HepG2 (cell line): Measurements from ENCODE around the gene PAPSS1. TPM values are rescaled to one million over a fixed set of nuclear protein-coding genes. Genes with fewer than 3 reads are reported as not detected.

ENCODE experiments used
- EED ChIP-seq: sonication (generic); formaldehyde crosslinking; IDR thresholded peaks from 2 replicates; pipeline ENCODE4 v1.5.0; 2020; ENCODE audit warnings: mild to moderate bottlenecking, missing genetic modification reagents
- MAF1 ChIP-seq: sonication (generic); formaldehyde crosslinking; IDR thresholded peaks from 2 replicates; pipeline ENCODE4 v1.5.0; 2020; ENCODE audit warnings: missing genetic modification reagents, borderline replicate concordance
- NFE2 ChIP-seq: sonication (generic); formaldehyde crosslinking; IDR thresholded peaks from 2 replicates; pipeline ENCODE4 v1.4.0; 2020; ENCODE audit warnings: missing genetic modification reagents
- NONO ChIP-seq, 2 experiments: fragments of 450-650 bp in 1 of 2; sonication (generic) in 1 of 2; formaldehyde crosslinking in 1 of 2; IDR thresholded peaks in 1 of 2; conservative IDR thresholded peaks in 1 of 2; 2 replicates each; pipeline versions ENCODE4 v1.6.1 to v1.8.0; 2017 to 2022; ENCODE audit warnings: mild to moderate bottlenecking in 1 of 2, missing genetic modification reagents in 1 of 2, moderate library complexity in 1 of 2
- RERE ChIP-seq: IDR thresholded peaks from 2 replicates; pipeline ENCODE4 v1.6.1; 2016; ENCODE audit warnings: low read depth, missing genetic modification reagents, missing compliant biosample characterization
- SALL1 ChIP-seq: sonication (generic); formaldehyde crosslinking; IDR thresholded peaks from 2 replicates; pipeline ENCODE4 v1.8.0; 2022; ENCODE audit warnings: mild to moderate bottlenecking, missing genetic modification reagents
- SMAD3 ChIP-seq: sonication (generic); formaldehyde crosslinking; IDR thresholded peaks from 2 replicates; pipeline ENCODE4 v1.4.0; 2020; ENCODE audit warnings: missing genetic modification reagents
- TBX2 ChIP-seq: sonication (generic); formaldehyde crosslinking; IDR thresholded peaks from 2 replicates; pipeline ENCODE4 v1.5.0; 2020; ENCODE audit warnings: missing genetic modification reagents, mild to moderate bottlenecking, borderline replicate concordance
- TEAD3 ChIP-seq: optimal IDR thresholded peaks from 2 replicates; pipeline ENCODE3; 2016; ENCODE audit warnings: borderline replicate concordance
- ZNF17 ChIP-seq: sonication (generic); formaldehyde crosslinking; IDR thresholded peaks from 2 replicates; pipeline ENCODE4 v1.5.0; 2020; ENCODE audit warnings: mild to moderate bottlenecking, missing genetic modification reagents
- ZNF407 ChIP-seq: sonication (generic); formaldehyde crosslinking; IDR thresholded peaks from one replicate; pipeline ENCODE4 v1.5.1; 2020; ENCODE audit warnings: mild to moderate bottlenecking, missing genetic modification reagents; ENCODE audit errors: not compliant biosample characterization
- ZNF562 ChIP-seq: sonication (generic); formaldehyde crosslinking; IDR thresholded peaks from 2 replicates; pipeline ENCODE4 v1.8.0; 2022; ENCODE audit warnings: missing genetic modification reagents, borderline replicate concordance
- ZNF607 ChIP-seq: sonication (generic); formaldehyde crosslinking; IDR thresholded peaks from 2 replicates; pipeline ENCODE4 v1.5.1; 2020; ENCODE audit warnings: missing genetic modification reagents, mild to moderate bottlenecking, borderline replicate concordance
- ZNF709 ChIP-seq: sonication (generic); formaldehyde crosslinking; IDR thresholded peaks from 2 replicates; pipeline ENCODE4 v1.5.0; 2020; ENCODE audit warnings: mild to moderate bottlenecking, missing genetic modification reagents
- ZNF839 ChIP-seq: sonication (generic); formaldehyde crosslinking; IDR thresholded peaks from 2 replicates; pipeline ENCODE4 v1.4.0; 2020; ENCODE audit warnings: missing genetic modification reagents, mild to moderate bottlenecking, borderline replicate concordance
- polyA plus RNA-seq, 8 experiments: library from polyadenylated mRNA; depleted of rRNA in 3 of 8; stranded (reverse) in 7 of 8; unstranded in 1 of 8; fragments of >200 nt; fragmentation: Illumina TruSeq in 4 of 8; extraction: Trizol in 4 of 8; gene quantifications; 2 replicates each; pipeline versions ENCODE4 v1.2.1 to v1.2.3, GENCODE V29; 2011 to 2016; ENCODE audit warnings: low read depth in 4 of 8, missing spikeins in 1 of 8, mixed read lengths in 1 of 8; ENCODE audit not compliant: insufficient read depth in 1 of 8
- total RNA-seq, 5 experiments: library from RNA; depleted of rRNA; stranded (reverse); fragments of >200 nt; fragmentation: Illumina TruSeq; extraction: Trizol; gene quantifications; 2 replicates each; pipeline ENCODE4 v1.2.3, GENCODE V29; 2016; ENCODE audit warnings: low read depth in 1 of 5

The PAPSS1 gene
- total and polyA plus RNA-seq, 2 of the 13 experiments (the other 11 are each of a cell fraction or from before 2014, with no cell fraction given) = 105 to 126 TPM

- no peak for TF ChIP-seq ZNF407 (CRISPR knock-in tag)
- TF ChIP-seq ZNF839 (CRISPR knock-in tag) = no peak
- no peak for TF ChIP-seq SMAD3 (CRISPR knock-in tag)
- TF ChIP-seq SALL1 (CRISPR knock-in tag) = peak; percentile 54; the same call in 1 of the 2 replicates
- no peak for TF ChIP-seq RERE
- no peak for TF ChIP-seq TEAD3 (CRISPR knock-in tag)
- no peak for TF ChIP-seq ZNF562
- TF ChIP-seq EED (CRISPR knock-in tag) = peak; percentile 56; the same call in 1 of the 2 replicates
- TF ChIP-seq MAF1 (CRISPR knock-in tag) = no peak
- TF ChIP-seq ZNF607 (CRISPR knock-in tag) = 0 out of 2 replicates have a peak, but pooled peaks have one; percentile 54
- no peak for TF ChIP-seq ZNF17 (CRISPR knock-in tag)
- TF ChIP-seq TBX2 = 0 out of 2 replicates have a peak, but pooled peaks have one; percentile 29
- no peak for TF ChIP-seq NONO (IDR thresholded peaks at IDR 0.05)
- TF ChIP-seq NONO (CRISPR knock-in tag; conservative IDR thresholded peaks at IDR 0.05) = no peak
- TF ChIP-seq NFE2 (CRISPR knock-in tag) = no peak
- no peak for TF ChIP-seq ZNF709 (CRISPR knock-in tag)
These were observed 140.9 kb downstream of the PAPSS1 start (continued) for GRCh38 chr4:107579099-107579498.
